ENCODE results near the gene PCP2.
A peak's percentile ranks its signal among the peaks of the same experiment; 100 is the strongest.

PCP2 gene

DNA sequence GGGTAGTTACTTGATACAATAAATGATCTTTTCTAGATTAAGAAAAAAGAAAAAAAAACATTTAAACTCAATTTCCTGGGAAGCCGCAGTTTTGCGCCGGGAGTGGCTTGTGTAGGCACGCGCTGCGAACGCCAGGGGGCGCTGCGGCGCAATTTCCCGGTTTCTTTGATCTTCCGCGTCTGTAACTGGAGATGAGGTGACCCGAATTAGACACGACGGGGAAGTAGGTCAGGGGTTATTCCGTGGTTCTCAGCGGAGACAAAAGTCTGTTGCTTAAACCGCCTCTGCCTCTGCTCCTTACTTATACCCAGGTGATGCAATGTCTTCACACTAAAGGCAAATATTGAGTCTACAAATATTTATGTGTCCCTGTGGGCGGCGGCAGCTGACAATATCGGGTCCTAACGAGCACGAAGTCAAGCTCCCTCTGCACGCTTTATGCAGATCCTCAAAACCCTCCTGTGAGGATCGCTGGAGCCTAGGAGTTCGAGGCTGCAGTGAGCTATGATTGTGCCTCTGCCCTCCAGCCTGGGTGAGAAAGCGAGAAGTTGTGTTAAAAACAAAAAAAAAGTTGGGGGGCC is 18.6 kb upstream of the PCP2 start:
- POLR2A ChIA-PET = interaction anchor here (0.5 to 0.6 kb wide), 3 partner anchors 8 to 285 kb away, joined by 3 read pairs; no protein-coding TSS in a partner anchor

GRCh38 chr19:7650148-7650547 is 16.6 kb upstream of the PCP2 start:
- 53% methylated on average over 2 of the region's 2 CpGs for WGBS (ENCODE audit: insufficient coverage)
- Histone ChIP-seq H3K36me3 (ENCODE audit: control insufficient read depth in 4 of 4, insufficient read depth in 4 of 4, low read length in 3 of 4) (peaks cover 0 to 15% (median 7%) of the 10 kb centered on the region in 4 experiments), H3K9me3 (ENCODE audit: control extremely low read depth in 1 of 5, control insufficient read depth in 4 of 5, insufficient read depth in 2 of 5, low read depth in 1 of 5, low read length in 4 of 5) (no peaks in the 10 kb centered on the region), H3K4me3 (ENCODE audit: control insufficient read depth in 1 of 7, extremely low read depth in 1 of 7, insufficient read depth in 4 of 7, low read depth in 2 of 7, low read length in 6 of 7) (no peak overlapping the region), H3K27me3 (replicated peaks in 2 of 5; ENCODE audit: control insufficient read depth in 4 of 5, insufficient read depth in 5 of 5, low read length in 4 of 5) (peaks cover 0 to 4% (median 0%) of the 10 kb centered on the region in 5 experiments), H3K27ac (ENCODE audit: insufficient read depth in 1 of 2, low read depth in 1 of 2, low read length in 2 of 2, poor library complexity in 1 of 2, severe bottlenecking in 2 of 2) (no peak overlapping the region), H3K4me1 (ENCODE audit: control extremely low read depth in 1 of 4, control insufficient read depth in 4 of 4, insufficient read depth in 4 of 4, low read length in 3 of 4) (peaks cover 0 to 20% (median 2%) of the 10 kb centered on the region in 4 experiments)
- ChIA-PET POLR2A (interaction anchor here (0.7 kb wide), 1 partner anchor 9 kb away, joined by 5 read pairs; no protein-coding TSS in a partner anchor), CTCF (interaction anchor here (1.0 to 3.3 kb wide), 2 partner anchors 26 to 31 kb away, joined by 3 to 16 read pairs; partner anchors contain the start of genes MCEMP1 and TRAPPC5)
- DNase-seq = no peak

More for the DNA sequence above, 18.6 kb upstream of the PCP2 start:
- Histone ChIP-seq H3K4me1 (ENCODE audit: control extremely low read depth in 1 of 4, control insufficient read depth in 4 of 4, insufficient read depth in 4 of 4, low read length in 3 of 4) (peaks cover 0 to 26% (median 5%) of the 10 kb centered on the region in 4 experiments), H3K9me3 (ENCODE audit: control extremely low read depth in 1 of 5, control insufficient read depth in 4 of 5, insufficient read depth in 2 of 5, low read depth in 1 of 5, low read length in 4 of 5) (no peaks in the 10 kb centered on the region), H3K4me3 (ENCODE audit: control insufficient read depth in 1 of 7, extremely low read depth in 1 of 7, insufficient read depth in 4 of 7, low read depth in 2 of 7, low read length in 6 of 7) (peak overlapping the region in 5 of 7 experiments; percentile 21 to 72 (median 40)), H3K27ac (ENCODE audit: insufficient read depth in 1 of 2, low read depth in 1 of 2, low read length in 2 of 2, poor library complexity in 1 of 2, severe bottlenecking in 2 of 2) (no peak overlapping the region), H3K36me3 (ENCODE audit: control insufficient read depth in 4 of 4, insufficient read depth in 4 of 4, low read length in 3 of 4) (peaks cover 0 to 4% (median 2%) of the 10 kb centered on the region in 4 experiments), H3K27me3 (replicated peaks in 2 of 5; ENCODE audit: control insufficient read depth in 4 of 5, insufficient read depth in 5 of 5, low read length in 4 of 5) (peaks cover 0 to 4% (median 0%) of the 10 kb centered on the region in 5 experiments)
- DNase-seq = peak; percentile 80 to 90 (median 90)
- WGBS (ENCODE audit: insufficient coverage) = 6% methylated on average over 19 of the region's 28 CpGs
- CTCF ChIA-PET = interaction anchor here (0.7 to 3.3 kb wide), 9 partner anchors 11 to 148 kb away, joined by 3 to 19 read pairs (median 4); partner anchors contain the start of genes MCEMP1, STXBP2 and TRAPPC5

- WGBS (ENCODE audit: insufficient coverage) = 98% methylated on average over 13 of the region's 15 CpGs
- peaks cover 0 to 21% (median 12%) of the 10 kb centered on the region in 4 experiments for H3K36me3 ChIP-seq (ENCODE audit: control insufficient read depth in 4 of 4, insufficient read depth in 4 of 4, low read length in 3 of 4)
- no peak overlapping the region for H3K27ac ChIP-seq (ENCODE audit: insufficient read depth in 1 of 2, low read depth in 1 of 2, low read length in 2 of 2, poor library complexity in 1 of 2, severe bottlenecking in 2 of 2)
- POLR2A ChIA-PET = interaction anchor here (0.6 kb wide), 1 partner anchor 25 kb away, joined by 4 read pairs; no protein-coding TSS in a partner anchor
- peak in 1 of 3 donors; percentile 7 for DNase-seq
- H3K4me1 ChIP-seq (ENCODE audit: control extremely low read depth in 1 of 4, control insufficient read depth in 4 of 4, insufficient read depth in 4 of 4, low read length in 3 of 4) = peaks cover 0 to 24% (median 4%) of the 10 kb centered on the region in 4 experiments
- CTCF ChIA-PET = interaction anchor here (1.1 to 1.6 kb wide), 4 partner anchors 11 to 80 kb away, joined by 3 to 4 read pairs (median 3); partner anchors contain the start of genes PCP2 and TRAPPC5
- H3K4me3 ChIP-seq (ENCODE audit: control insufficient read depth in 1 of 7, extremely low read depth in 1 of 7, insufficient read depth in 4 of 7, low read depth in 2 of 7, low read length in 6 of 7) = no peak overlapping the region
- H3K9me3 ChIP-seq (ENCODE audit: control extremely low read depth in 1 of 5, control insufficient read depth in 4 of 5, insufficient read depth in 2 of 5, low read depth in 1 of 5, low read length in 4 of 5) = no peaks in the 10 kb centered on the region
- H3K27me3 ChIP-seq (replicated peaks in 2 of 5; ENCODE audit: control insufficient read depth in 4 of 5, insufficient read depth in 5 of 5, low read length in 4 of 5) = peaks cover 0 to 4% (median 0%) of the 10 kb centered on the region in 5 experiments
Observed at GRCh38 chr19:7648265-7649014, 14.9 kb upstream of the PCP2 start.

- ChIA-PET CTCF (no interaction called here), POLR2A (no interaction called here)
- peaks cover 0 to 28% (median 17%) of the 10 kb centered on the region in 4 experiments for H3K36me3 ChIP-seq (ENCODE audit: control insufficient read depth in 4 of 4, insufficient read depth in 4 of 4, low read length in 3 of 4)
- H3K27me3 ChIP-seq (replicated peaks in 2 of 5; ENCODE audit: control insufficient read depth in 4 of 5, insufficient read depth in 5 of 5, low read length in 4 of 5) = peaks cover 0 to 4% (median 0%) of the 10 kb centered on the region in 5 experiments
- no peak overlapping the region for H3K27ac ChIP-seq (ENCODE audit: insufficient read depth in 1 of 2, low read depth in 1 of 2, low read length in 2 of 2, poor library complexity in 1 of 2, severe bottlenecking in 2 of 2)
- no peaks in the 10 kb centered on the region for H3K9me3 ChIP-seq (ENCODE audit: control extremely low read depth in 1 of 5, control insufficient read depth in 4 of 5, insufficient read depth in 2 of 5, low read depth in 1 of 5, low read length in 4 of 5)
- no peak overlapping the region for H3K4me3 ChIP-seq (ENCODE audit: control insufficient read depth in 1 of 7, extremely low read depth in 1 of 7, insufficient read depth in 4 of 7, low read depth in 2 of 7, low read length in 6 of 7)
- WGBS (ENCODE audit: insufficient coverage) = 95% methylated on average over 26 of the region's 26 CpGs
- H3K4me1 ChIP-seq (ENCODE audit: control extremely low read depth in 1 of 4, control insufficient read depth in 4 of 4, insufficient read depth in 4 of 4, low read length in 3 of 4) = peaks cover 0 to 17% (median 2%) of the 10 kb centered on the region in 4 experiments
- DNase-seq = no peak
Observed at GRCh38 chr19:7647156-7647555, 13.6 kb upstream of the PCP2 start.

DNA sequence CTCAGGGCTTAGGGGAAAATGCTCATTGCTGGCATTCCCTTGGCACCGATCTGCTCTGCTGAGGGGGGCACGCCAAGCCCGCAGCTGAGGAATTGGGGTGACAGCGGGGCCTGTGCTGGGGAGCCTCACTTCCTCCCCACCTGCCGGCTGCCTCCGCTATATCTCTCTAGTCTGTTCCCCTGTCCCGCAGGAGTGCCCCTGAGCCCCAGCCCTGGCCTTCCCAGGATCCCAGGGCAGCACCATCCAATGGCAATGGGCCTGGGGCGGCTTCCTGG is 12.8 kb upstream of the PCP2 start:
- Histone ChIP-seq H3K9me3 (ENCODE audit: control extremely low read depth in 1 of 5, control insufficient read depth in 4 of 5, insufficient read depth in 2 of 5, low read depth in 1 of 5, low read length in 4 of 5) (no peaks in the 10 kb centered on the region), H3K4me3 (ENCODE audit: control insufficient read depth in 1 of 7, extremely low read depth in 1 of 7, insufficient read depth in 4 of 7, low read depth in 2 of 7, low read length in 6 of 7) (no peak overlapping the region), H3K4me1 (ENCODE audit: control extremely low read depth in 1 of 4, control insufficient read depth in 4 of 4, insufficient read depth in 4 of 4, low read length in 3 of 4) (peaks cover 0 to 16% (median 2%) of the 10 kb centered on the region in 4 experiments), H3K27ac (ENCODE audit: insufficient read depth in 1 of 2, low read depth in 1 of 2, low read length in 2 of 2, poor library complexity in 1 of 2, severe bottlenecking in 2 of 2) (no peak overlapping the region), H3K27me3 (replicated peaks in 2 of 5; ENCODE audit: control insufficient read depth in 4 of 5, insufficient read depth in 5 of 5, low read length in 4 of 5) (peaks cover 0 to 3% (median 0%) of the 10 kb centered on the region in 5 experiments), H3K36me3 (ENCODE audit: control insufficient read depth in 4 of 4, insufficient read depth in 4 of 4, low read length in 3 of 4) (peaks cover 0 to 32% (median 18%) of the 10 kb centered on the region in 4 experiments)
- POLR2A ChIA-PET = no interaction called here
- CTCF ChIA-PET = no interaction called here
- 90% methylated on average over 8 of the region's 8 CpGs for WGBS (ENCODE audit: insufficient coverage)
- DNase-seq = no peak

GRCh38 chr19:7645656-7646425 is 12.3 kb upstream of the PCP2 start:
- POLR2A ChIA-PET = no interaction called here
- peaks cover 0 to 16% (median 2%) of the 10 kb centered on the region in 4 experiments for H3K4me1 ChIP-seq (ENCODE audit: control extremely low read depth in 1 of 4, control insufficient read depth in 4 of 4, insufficient read depth in 4 of 4, low read length in 3 of 4)
- CTCF ChIA-PET = no interaction called here
- H3K4me3 ChIP-seq (ENCODE audit: control insufficient read depth in 1 of 7, extremely low read depth in 1 of 7, insufficient read depth in 4 of 7, low read depth in 2 of 7, low read length in 6 of 7) = no peak overlapping the region
- no peak for DNase-seq
- peaks cover 0 to 33% (median 18%) of the 10 kb centered on the region in 4 experiments for H3K36me3 ChIP-seq (ENCODE audit: control insufficient read depth in 4 of 4, insufficient read depth in 4 of 4, low read length in 3 of 4)
- 82% methylated on average over 12 of the region's 20 CpGs for WGBS (ENCODE audit: insufficient coverage)
- H3K27me3 ChIP-seq (replicated peaks in 2 of 5; ENCODE audit: control insufficient read depth in 4 of 5, insufficient read depth in 5 of 5, low read length in 4 of 5) = no peaks in the 10 kb centered on the region
- H3K27ac ChIP-seq (ENCODE audit: insufficient read depth in 1 of 2, low read depth in 1 of 2, low read length in 2 of 2, poor library complexity in 1 of 2, severe bottlenecking in 2 of 2) = peak overlapping the region in 1 of 2 experiments; percentile 43
- H3K9me3 ChIP-seq (ENCODE audit: control extremely low read depth in 1 of 5, control insufficient read depth in 4 of 5, insufficient read depth in 2 of 5, low read depth in 1 of 5, low read length in 4 of 5) = no peaks in the 10 kb centered on the region
